Choroid plexus epithelial cell (primary cell): ENCODE data around the gene BPIFB2.
"Not testable (repeated sequence)": the region's sequence is repeated elsewhere in the genome, so short reads cannot be mapped to it uniquely, and the experiment has no call there.

Experiments used
- DNase-seq: peaks from one replicate; pipeline ENCODE4 v3.0.0-alpha.2; 2010; ENCODE audit warnings: low read depth
- H3K4me3 ChIP-seq: 2 replicates; pipeline ENCODE4 v1.5.1; 2011; ENCODE audit warnings: low read depth, mild to moderate bottlenecking, control low read depth, low read length, moderate library complexity
- CTCF ChIP-seq: conservative IDR thresholded peaks from 2 replicates; pipeline ENCODE4 v1.5.1; 2011; ENCODE audit warnings: low read depth, mild to moderate bottlenecking, control low read depth, inconsistent platforms, low read length, moderate library complexity

The BPIFB2 gene

GRCh38 chr20:32972181-32973076, 35.1 kb upstream of the BPIFB2 start:
- no peak overlapping the region for H3K4me3 ChIP-seq
- TF ChIP-seq CTCF = no peak
- DNase-seq = peak; percentile 5

- TF ChIP-seq CTCF = no peak
These were observed 34.3 kb upstream of the BPIFB2 start for GRCh38 chr20:32973077-32973717.

GRCh38 chr20:32974204-32975064, 33.1 kb upstream of the BPIFB2 start:
- not testable (repeated sequence) for DNase-seq, H3K4me3 ChIP-seq

More at GRCh38 chr20:32973077-32973717, 34.3 kb upstream of the BPIFB2 start:
- DNase-seq = no peak
- no peak overlapping the region for H3K4me3 ChIP-seq

- not testable (repeated sequence) for DNase-seq, H3K4me3 ChIP-seq
These were observed 32.4 kb upstream of the BPIFB2 start for GRCh38 chr20:32975121-32975520.

- TF ChIP-seq CTCF = no peak
- H3K4me3 ChIP-seq = no peak overlapping the region
- DNase-seq = no peak
These were observed 31.5 kb upstream of the BPIFB2 start for GRCh38 chr20:32975698-32976674.

GRCh38 chr20:32976746-32977145, 30.8 kb upstream of the BPIFB2 start:
- DNase-seq = no peak

More at GRCh38 chr20:32976746-32977145, 30.8 kb upstream of the BPIFB2 start:
- TF ChIP-seq CTCF = no peak
- H3K4me3 ChIP-seq = no peak overlapping the region
